ENCODE measurements around the gene OR8K3.

OR8K3 gene

DNA sequence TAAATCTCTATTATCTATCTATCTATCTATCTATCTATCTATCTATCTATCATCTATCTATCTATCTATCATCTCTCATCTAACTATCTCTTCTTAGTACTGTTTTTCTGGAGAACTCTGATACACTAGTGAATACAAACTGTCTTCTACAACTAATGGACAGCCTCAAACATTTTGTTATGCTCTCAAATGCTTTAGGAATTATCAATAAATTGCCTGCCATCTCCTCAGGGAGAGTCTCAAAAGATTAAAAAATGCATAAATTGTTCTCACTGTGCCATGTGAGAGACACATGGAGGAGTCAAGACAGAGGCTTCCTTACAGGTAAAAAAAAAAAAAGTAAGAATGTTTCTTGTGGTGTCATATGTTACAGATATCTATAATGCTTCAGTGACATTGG, at the start of gene OR8K3:
OR8K3 (plus strand) TSS at position 301 of the 400 bp plus-strand sequence. CDS start 3,163 bp downstream, outside the sequence.
- H3K27me3 ChIP-seq (ENCODE audit: control insufficient read depth, insufficient read depth, low read length): no peaks in the 10 kb centered on the region
- H3K36me3 ChIP-seq (ENCODE audit: control insufficient read depth, insufficient read depth, low read length): no peaks in the 10 kb centered on the region
- H3K27ac ChIP-seq (ENCODE audit: low read depth, low read length): no peak within 1 kb of the TSS
- no peak within 1 kb of the TSS for H3K9ac ChIP-seq (ENCODE audit: low read depth, low read length)
- no peaks in the 10 kb centered on the region for H3K4me1 ChIP-seq (ENCODE audit: control insufficient read depth, insufficient read depth, low read length)
- H3K9me3 ChIP-seq (ENCODE audit: control insufficient read depth, insufficient read depth, low read length): no peaks in the 10 kb centered on the region
- no peak within 1 kb of the TSS for H3K4me3 ChIP-seq (ENCODE audit: low read depth, low read length)

DNA sequence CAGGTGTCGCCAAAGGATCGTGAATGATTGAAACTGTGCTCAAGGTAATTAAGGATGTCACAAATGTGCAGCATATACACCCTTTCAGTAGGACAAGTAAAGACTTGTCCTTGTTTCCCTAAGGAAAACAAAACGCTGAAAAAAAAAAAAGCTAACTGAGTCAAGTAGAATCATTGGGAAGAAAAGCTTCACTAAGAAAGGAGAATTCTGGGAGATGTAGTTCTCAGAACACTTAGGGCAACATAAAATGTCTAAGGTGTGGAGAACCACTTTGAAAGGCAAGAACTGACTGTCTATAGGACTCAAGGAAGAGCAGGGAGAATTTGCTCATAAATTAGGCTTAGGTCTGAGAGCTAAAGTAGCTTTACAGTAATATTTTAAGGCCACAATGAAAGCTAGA, 43.9 kb upstream of the OR8K3 start:
- 0 out of 2 replicates have a peak, but pooled peaks cover 4% of the 10 kb centered on the region for H3K4me1 ChIP-seq (ENCODE audit: control insufficient read depth, insufficient read depth, low read length)
- no peaks in the 10 kb centered on the region for H3K27me3 ChIP-seq (ENCODE audit: control insufficient read depth, insufficient read depth, low read length)
- no peaks in the 10 kb centered on the region for H3K36me3 ChIP-seq (ENCODE audit: control insufficient read depth, insufficient read depth, low read length)
- no peak overlapping the region for H3K4me3 ChIP-seq (ENCODE audit: low read depth, low read length)
- H3K9ac ChIP-seq (ENCODE audit: low read depth, low read length): no peak overlapping the region
- no peak overlapping the region for H3K27ac ChIP-seq (ENCODE audit: low read depth, low read length)
- no peaks in the 10 kb centered on the region for H3K9me3 ChIP-seq (ENCODE audit: control insufficient read depth, insufficient read depth, low read length)

DNA sequence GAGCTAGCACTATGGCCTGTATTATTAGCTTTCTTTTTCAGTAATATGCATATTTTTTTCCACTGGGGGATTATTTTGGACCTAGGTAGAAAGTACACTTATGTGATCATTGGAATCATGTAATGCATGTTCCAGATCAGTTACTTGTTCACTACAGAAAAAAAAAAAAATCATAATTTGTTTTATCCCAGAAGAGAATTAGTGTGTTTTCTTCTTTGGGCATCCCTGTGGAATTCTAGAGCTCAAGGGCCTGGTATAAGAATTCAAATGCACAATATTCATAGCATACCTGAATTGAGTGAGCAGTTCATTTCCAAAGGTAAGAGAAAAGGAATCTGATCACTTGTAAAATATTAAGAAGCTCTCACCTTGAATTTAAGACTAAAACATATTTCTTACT, 41.1 kb upstream of the OR8K3 start, which contains the start of gene OR5T1:
OR5T1 (plus strand) TSS at position 301 of the 400 bp plus-strand sequence. CDS start 1,485 bp downstream, outside the sequence.
- Histone ChIP-seq H3K36me3 (ENCODE audit: control insufficient read depth, insufficient read depth, low read length) (no peaks in the 10 kb centered on the region), H3K9me3 (ENCODE audit: control insufficient read depth, insufficient read depth, low read length) (no peaks in the 10 kb centered on the region), H3K9ac (ENCODE audit: low read depth, low read length) (no peak within 1 kb of the TSS), H3K4me3 (ENCODE audit: low read depth, low read length) (no peak within 1 kb of the TSS), H3K27me3 (ENCODE audit: control insufficient read depth, insufficient read depth, low read length) (no peaks in the 10 kb centered on the region), H3K4me1 (ENCODE audit: control insufficient read depth, insufficient read depth, low read length) (0 out of 2 replicates have a peak, but pooled peaks cover 4% of the 10 kb centered on the region), H3K27ac (ENCODE audit: low read depth, low read length) (no peak within 1 kb of the TSS)

DNA sequence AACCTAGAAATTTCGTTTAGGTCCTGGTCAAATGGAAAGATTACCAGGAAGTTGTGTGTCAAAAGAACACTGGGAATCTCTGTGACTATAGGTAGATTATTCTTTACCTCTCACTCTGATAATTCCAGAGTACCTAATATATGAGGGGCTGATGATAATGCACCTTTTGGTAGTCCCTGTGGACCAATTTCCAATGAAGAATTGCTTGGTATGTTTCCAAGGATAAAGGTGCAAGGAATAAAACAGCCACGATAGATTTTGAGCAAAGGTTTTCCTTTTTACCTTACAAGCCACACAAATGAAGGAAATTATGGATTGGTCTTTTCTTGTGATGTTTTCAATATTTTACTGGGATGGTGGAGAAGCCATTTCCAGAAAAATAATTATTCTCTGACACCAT, 22.8 kb upstream of the OR8K3 start, which contains the start of gene OR8H1:
OR8H1 (minus strand) TSS at position 101 of the 400 bp plus-strand sequence. CDS start 1,192 bp downstream, outside the sequence.
- no peak within 1 kb of the TSS for H3K27ac ChIP-seq (ENCODE audit: low read depth, low read length)
- H3K9ac ChIP-seq (ENCODE audit: low read depth, low read length): no peak within 1 kb of the TSS
- H3K4me3 ChIP-seq (ENCODE audit: low read depth, low read length): no peak within 1 kb of the TSS
- peaks cover 22% of the 10 kb centered on the region for H3K4me1 ChIP-seq (ENCODE audit: control insufficient read depth, insufficient read depth, low read length)
- no peaks in the 10 kb centered on the region for H3K9me3 ChIP-seq (ENCODE audit: control insufficient read depth, insufficient read depth, low read length)
- H3K27me3 ChIP-seq (ENCODE audit: control insufficient read depth, insufficient read depth, low read length): no peaks in the 10 kb centered on the region
- H3K36me3 ChIP-seq (ENCODE audit: control insufficient read depth, insufficient read depth, low read length): no peaks in the 10 kb centered on the region

DNA sequence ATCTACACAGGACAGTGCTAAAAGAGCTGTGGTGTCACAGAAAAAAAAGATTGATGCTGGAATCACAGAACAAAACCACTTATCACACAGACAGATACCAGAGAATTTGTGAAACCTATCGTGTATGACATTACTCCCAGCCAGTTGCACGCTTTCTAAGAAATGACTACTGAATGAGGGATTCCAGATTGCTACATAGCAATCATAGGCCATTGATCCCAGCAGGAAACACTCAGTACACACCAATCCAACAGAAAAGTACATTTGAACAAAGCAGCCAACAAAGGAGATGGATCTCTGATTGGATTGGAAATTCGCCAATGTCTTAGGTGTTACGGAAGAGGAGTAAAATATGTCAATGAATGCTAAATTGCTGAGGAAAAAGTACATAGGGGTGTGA, 18.0 kb upstream of the OR8K3 start:
- H3K27ac ChIP-seq (ENCODE audit: low read depth, low read length): no peak overlapping the region
- H3K9me3 ChIP-seq (ENCODE audit: control insufficient read depth, insufficient read depth, low read length): no peaks in the 10 kb centered on the region
- no peaks in the 10 kb centered on the region for H3K4me1 ChIP-seq (ENCODE audit: control insufficient read depth, insufficient read depth, low read length)
- H3K36me3 ChIP-seq (ENCODE audit: control insufficient read depth, insufficient read depth, low read length): no peaks in the 10 kb centered on the region
- H3K4me3 ChIP-seq (ENCODE audit: low read depth, low read length): no peak overlapping the region
- no peak overlapping the region for H3K9ac ChIP-seq (ENCODE audit: low read depth, low read length)
- H3K27me3 ChIP-seq (ENCODE audit: control insufficient read depth, insufficient read depth, low read length): no peaks in the 10 kb centered on the region

DNA sequence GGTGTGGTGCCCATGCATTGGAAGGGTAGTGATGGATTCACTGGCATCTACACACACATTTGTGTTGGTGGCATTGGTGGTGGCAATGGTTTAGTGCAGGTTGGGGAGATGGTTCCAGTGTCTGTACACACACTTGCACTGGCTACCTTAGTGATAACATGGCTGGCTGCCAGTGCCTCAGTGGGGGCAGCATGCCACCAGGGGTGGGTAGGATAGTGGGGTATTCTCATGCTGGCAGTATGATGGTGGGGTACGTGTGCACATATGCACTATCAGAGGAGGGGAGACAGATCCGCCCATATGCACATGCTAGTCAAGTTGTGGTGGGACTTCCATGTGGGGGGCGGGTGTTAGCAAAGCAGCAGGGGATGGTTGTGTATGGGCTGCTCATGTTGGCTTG, 7.1 kb upstream of the OR8K3 start:
- Histone ChIP-seq H3K36me3 (ENCODE audit: control insufficient read depth, insufficient read depth, low read length) (no peaks in the 10 kb centered on the region), H3K9ac (ENCODE audit: low read depth, low read length) (no peak overlapping the region), H3K4me3 (ENCODE audit: low read depth, low read length) (no peak overlapping the region), H3K27ac (ENCODE audit: low read depth, low read length) (no peak overlapping the region), H3K4me1 (ENCODE audit: control insufficient read depth, insufficient read depth, low read length) (no peaks in the 10 kb centered on the region), H3K27me3 (ENCODE audit: control insufficient read depth, insufficient read depth, low read length) (no peaks in the 10 kb centered on the region), H3K9me3 (ENCODE audit: control insufficient read depth, insufficient read depth, low read length) (peaks cover 3% of the 10 kb centered on the region; the same call in 1 of the 2 replicates)

DNA sequence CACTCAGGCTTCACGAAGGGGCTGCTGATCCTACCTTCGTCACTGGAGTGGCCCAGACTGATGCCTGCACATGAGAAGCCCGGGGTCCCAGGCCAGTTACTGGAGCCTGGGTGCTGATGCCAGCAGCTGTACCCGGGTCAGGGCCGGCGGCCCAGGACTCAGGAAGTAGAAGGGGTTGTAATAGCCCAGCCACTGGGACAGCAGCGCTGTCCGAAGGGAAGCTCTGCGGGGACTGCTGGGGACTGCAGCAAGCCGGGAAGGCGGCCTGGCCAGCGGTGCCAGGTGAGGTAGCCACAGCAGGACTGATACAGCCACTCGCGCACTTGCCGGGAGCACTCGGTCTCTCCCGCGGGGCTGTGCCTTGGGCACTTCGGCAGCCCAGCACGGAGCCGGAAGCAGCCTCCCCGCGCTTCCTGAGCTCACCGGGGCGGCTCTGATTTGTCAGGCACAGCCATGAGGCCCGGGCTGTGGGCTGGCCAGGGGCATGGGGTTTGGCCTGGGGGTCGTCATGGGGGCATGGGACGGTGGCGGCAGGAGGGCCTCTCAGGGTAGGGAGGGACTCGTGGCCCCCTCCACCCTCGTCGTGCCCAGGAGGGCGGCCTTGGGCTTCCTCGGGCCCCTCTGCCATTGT, 17.0 kb downstream of the OR8K3 start:
- Histone ChIP-seq H3K4me3 (ENCODE audit: low read depth, low read length) (no peak overlapping the region), H3K36me3 (ENCODE audit: control insufficient read depth, insufficient read depth, low read length) (no peaks in the 10 kb centered on the region), H3K27me3 (ENCODE audit: control insufficient read depth, insufficient read depth, low read length) (no peaks in the 10 kb centered on the region), H3K27ac (ENCODE audit: low read depth, low read length) (no peak overlapping the region), H3K9ac (ENCODE audit: low read depth, low read length) (no peak overlapping the region), H3K4me1 (ENCODE audit: control insufficient read depth, insufficient read depth, low read length) (no peaks in the 10 kb centered on the region), H3K9me3 (ENCODE audit: control insufficient read depth, insufficient read depth, low read length) (peaks cover 6% of the 10 kb centered on the region)

DNA sequence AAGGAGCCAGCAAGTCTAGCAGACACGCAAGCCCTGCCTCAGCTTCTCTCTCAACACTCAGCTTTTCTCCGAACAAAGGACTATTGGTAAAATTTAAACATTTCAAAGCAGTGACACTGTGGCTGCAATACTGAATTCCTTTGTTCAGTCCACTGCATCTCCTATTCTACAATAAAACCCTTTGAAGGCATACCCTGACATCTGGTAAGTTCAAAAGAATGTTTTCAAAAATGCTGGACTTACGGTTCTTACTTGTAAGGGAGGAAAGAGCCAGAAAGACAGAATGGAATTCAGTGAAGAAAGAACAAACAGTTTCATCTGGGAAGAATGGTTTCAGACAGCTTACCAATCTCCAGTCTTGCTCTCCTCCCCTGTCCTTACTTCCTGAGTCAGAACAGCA, 18.2 kb downstream of the OR8K3 start:
- Histone ChIP-seq H3K9ac (ENCODE audit: low read depth, low read length) (no peak overlapping the region), H3K9me3 (ENCODE audit: control insufficient read depth, insufficient read depth, low read length) (peaks cover 9% of the 10 kb centered on the region), H3K27me3 (ENCODE audit: control insufficient read depth, insufficient read depth, low read length) (no peaks in the 10 kb centered on the region), H3K4me3 (ENCODE audit: low read depth, low read length) (no peak overlapping the region), H3K36me3 (ENCODE audit: control insufficient read depth, insufficient read depth, low read length) (no peaks in the 10 kb centered on the region), H3K4me1 (ENCODE audit: control insufficient read depth, insufficient read depth, low read length) (peaks cover 8% of the 10 kb centered on the region), H3K27ac (ENCODE audit: low read depth, low read length) (no peak overlapping the region)

DNA sequence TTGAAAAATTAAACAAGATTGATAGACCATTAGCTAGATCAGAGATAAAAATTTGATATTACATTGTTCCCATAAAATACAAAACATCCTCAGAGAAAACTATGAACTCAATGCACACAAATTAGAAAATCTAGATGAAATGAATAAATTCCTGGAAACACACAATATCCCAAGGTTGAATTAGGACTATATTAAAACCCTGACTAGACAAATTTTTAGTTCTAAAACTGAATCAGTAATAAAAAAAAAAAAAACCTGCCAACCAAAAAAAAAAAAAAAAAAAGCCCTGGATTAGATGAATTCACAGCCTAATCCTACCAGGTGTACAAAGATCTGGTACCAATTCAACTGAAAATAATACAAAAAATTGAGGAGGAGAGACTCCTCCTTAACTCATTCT, 25.3 kb downstream of the OR8K3 start:
- Histone ChIP-seq H3K9ac (ENCODE audit: low read depth, low read length) (no peak overlapping the region), H3K36me3 (ENCODE audit: control insufficient read depth, insufficient read depth, low read length) (no peaks in the 10 kb centered on the region), H3K27ac (ENCODE audit: low read depth, low read length) (no peak overlapping the region), H3K4me1 (ENCODE audit: control insufficient read depth, insufficient read depth, low read length) (peaks cover 21% of the 10 kb centered on the region), H3K27me3 (ENCODE audit: control insufficient read depth, insufficient read depth, low read length) (no peaks in the 10 kb centered on the region), H3K9me3 (ENCODE audit: control insufficient read depth, insufficient read depth, low read length) (peaks cover 9% of the 10 kb centered on the region), H3K4me3 (ENCODE audit: low read depth, low read length) (no peak overlapping the region)

DNA sequence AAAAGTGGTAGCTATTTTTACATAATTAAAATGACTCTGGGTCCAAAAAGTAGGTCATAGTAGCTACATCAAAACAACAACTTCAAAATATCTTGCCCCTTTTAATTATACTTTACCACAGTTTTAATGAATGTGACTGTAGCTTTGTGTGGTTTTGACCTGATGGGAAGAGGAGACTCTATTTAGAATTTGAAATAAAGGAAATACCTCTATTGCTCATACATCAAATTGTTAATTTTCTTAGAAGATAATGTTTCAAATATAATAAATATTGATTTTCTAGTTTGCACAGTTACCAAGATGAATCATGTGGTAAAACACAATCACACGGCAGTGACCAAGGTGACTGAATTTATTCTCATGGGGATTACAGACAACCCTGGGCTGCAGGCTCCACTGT, 30.8 kb downstream of the OR8K3 start, which contains the start of gene OR8K1:
OR8K1 (plus strand) TSS at position 301 of the 400 bp plus-strand sequence; CDS start at position 301, 0 bp downstream.
- no peaks in the 10 kb centered on the region for H3K9me3 ChIP-seq (ENCODE audit: control insufficient read depth, insufficient read depth, low read length)
- no peaks in the 10 kb centered on the region for H3K27me3 ChIP-seq (ENCODE audit: control insufficient read depth, insufficient read depth, low read length)
- H3K4me1 ChIP-seq (ENCODE audit: control insufficient read depth, insufficient read depth, low read length): peaks cover 13% of the 10 kb centered on the region; the same call in 1 of the 2 replicates
- H3K27ac ChIP-seq (ENCODE audit: low read depth, low read length): no peak within 1 kb of the TSS
- H3K36me3 ChIP-seq (ENCODE audit: control insufficient read depth, insufficient read depth, low read length): no peaks in the 10 kb centered on the region
- no peak within 1 kb of the TSS for H3K9ac ChIP-seq (ENCODE audit: low read depth, low read length)
- no peak within 1 kb of the TSS for H3K4me3 ChIP-seq (ENCODE audit: low read depth, low read length)

DNA sequence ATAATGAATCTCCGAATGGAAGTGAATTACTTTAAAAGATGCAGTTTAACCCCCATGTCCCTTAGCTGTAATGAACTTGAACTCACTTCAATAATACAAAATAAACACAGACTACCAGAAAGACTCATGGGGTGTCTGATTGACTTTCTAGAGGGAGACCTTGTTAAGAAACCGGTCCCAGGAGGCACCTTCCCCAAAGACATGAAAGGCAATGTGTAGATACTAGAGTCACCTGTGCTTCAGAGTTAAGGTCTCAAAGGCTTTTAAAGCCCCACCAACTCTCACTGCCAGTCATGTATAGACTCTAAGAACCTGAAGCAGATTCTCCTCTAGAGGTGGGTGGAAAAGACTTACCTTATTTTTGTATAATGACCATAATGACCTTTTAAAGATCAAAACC, 39.0 kb downstream of the OR8K3 start, which contains the start of gene OR8J1:
OR8J1 (plus strand) TSS at position 301 of the 400 bp plus-strand sequence. CDS start 5,956 bp downstream, outside the sequence.
- no peaks in the 10 kb centered on the region for H3K36me3 ChIP-seq (ENCODE audit: control insufficient read depth, insufficient read depth, low read length)
- H3K4me1 ChIP-seq (ENCODE audit: control insufficient read depth, insufficient read depth, low read length): no peaks in the 10 kb centered on the region
- H3K4me3 ChIP-seq (ENCODE audit: low read depth, low read length): no peak within 1 kb of the TSS
- no peaks in the 10 kb centered on the region for H3K9me3 ChIP-seq (ENCODE audit: control insufficient read depth, insufficient read depth, low read length)
- H3K27ac ChIP-seq (ENCODE audit: low read depth, low read length): no peak within 1 kb of the TSS
- no peak within 1 kb of the TSS for H3K9ac ChIP-seq (ENCODE audit: low read depth, low read length)
- H3K27me3 ChIP-seq (ENCODE audit: control insufficient read depth, insufficient read depth, low read length): no peaks in the 10 kb centered on the region
